GM19099 (cell line): ENCODE measurements around the gene RPS16.

Source experiments
- POLR2A ChIP-seq: IDR thresholded peaks from 3 replicates; pipeline ENCODE4 v1.6.1; 2011; ENCODE audit warnings: low read depth; ENCODE audit not compliant: insufficient read length; ENCODE audit errors: extremely low read depth

Gene RPS16

GRCh38 chr19:39413272-39413910, 22.4 kb downstream of the RPS16 start:
- no peak for TF ChIP-seq POLR2A

GRCh38 chr19:39412867-39413271, 22.9 kb downstream of the RPS16 start:
- no peak for TF ChIP-seq POLR2A

- TF ChIP-seq POLR2A, result peak; percentile 91
These were observed 23.5 kb downstream of the RPS16 start, which contains the start of gene PLEKHG2 for GRCh38 chr19:39412100-39412866. Gene PLEKHG2, plus strand, starts transcription at chr19:39412669. Its CDS starts 1,418 bp downstream, at chr19:39414087.

GRCh38 chr19:39411832-39412099, 24.0 kb downstream of the RPS16 start:
- no peak for TF ChIP-seq POLR2A

- no peak for TF ChIP-seq POLR2A
These were observed 24.5 kb downstream of the RPS16 start for GRCh38 chr19:39411081-39411831.

- TF ChIP-seq POLR2A, result no peak
These were observed 25.0 kb downstream of the RPS16 start for GRCh38 chr19:39410831-39411080.

- peak; percentile 51 for TF ChIP-seq POLR2A
These were observed 25.5 kb downstream of the RPS16 start for GRCh38 chr19:39410017-39410830.

- TF ChIP-seq POLR2A, result peak; percentile 78
These were observed 26.3 kb downstream of the RPS16 start for GRCh38 chr19:39409208-39410016.

- TF ChIP-seq POLR2A, result peak; percentile 19
These were observed 27.1 kb downstream of the RPS16 start for GRCh38 chr19:39408392-39409207.

- TF ChIP-seq POLR2A, result peak; percentile 36
These were observed 27.9 kb downstream of the RPS16 start for GRCh38 chr19:39407660-39408391.

- TF ChIP-seq POLR2A, result no peak
These were observed 28.4 kb downstream of the RPS16 start for GRCh38 chr19:39407410-39407659.

- TF ChIP-seq POLR2A, result peak; percentile 100
These were observed 28.9 kb downstream of the RPS16 start, which contains the start of gene ZFP36 for GRCh38 chr19:39406656-39407409. Gene ZFP36, plus strand, starts transcription at chr19:39406847. Its CDS starts 58 bp downstream, at chr19:39406905.

- no peak for TF ChIP-seq POLR2A
These were observed 29.6 kb downstream of the RPS16 start for GRCh38 chr19:39405958-39406655.
